Vagina (tissue), 2 donors: ENCODE results near the gene TMEM178B. TPM values are rescaled to one million over a fixed set of nuclear protein-coding genes. Genes with fewer than 3 reads are reported as not detected.
A peak's percentile ranks its signal among the peaks of the same experiment; 100 is the strongest.

Source experiments
- DNase-seq, 2 donors: peaks; one replicate each; pipeline ENCODE4 v3.0.0-alpha.2; 2017; ENCODE audit errors: extremely low spot score in 2 of 2
- H3K27ac ChIP-seq: fragments of 200-600 bp; sonication (generic); one replicate; pipeline ENCODE4 v1.5.1; 2019
- H3K27me3 ChIP-seq: fragments of 200-600 bp; sonication (generic); one replicate; pipeline ENCODE4 v1.5.1; 2019
- H3K36me3 ChIP-seq, 2 donors: fragments of 200-600 bp; sonication (generic); one replicate each; pipeline ENCODE4 v1.5.1; 2017 to 2019
- H3K4me1 ChIP-seq: fragments of 200-600 bp; sonication (generic); one replicate; pipeline ENCODE4 v1.5.1; 2019
- H3K4me3 ChIP-seq, 2 donors: fragments of 200-600 bp; sonication (generic); 1 replicate in 1 of 2; 2 replicates in 1 of 2; pipeline ENCODE4 v1.5.1; 2016 to 2019
- H3K9me3 ChIP-seq: fragments of 200-600 bp; sonication (generic); one replicate; pipeline ENCODE4 v1.5.1; 2019
- POLR2A ChIP-seq, 2 donors: fragments of 450-650 bp; IDR thresholded peaks; one replicate each; pipeline ENCODE4 v1.6.1; 2017; ENCODE audit warnings: antibody characterized with exemption in 2 of 2, mild to moderate bottlenecking in 2 of 2, moderate library complexity in 2 of 2
- POLR2AphosphoS5 ChIP-seq, 2 donors: sonication (generic); formaldehyde crosslinking; IDR thresholded peaks; one replicate each; pipeline ENCODE4 v1.9.0; 2017; ENCODE audit warnings: antibody characterized with exemption in 2 of 2, mild to moderate bottlenecking in 2 of 2, low read depth in 1 of 2; ENCODE audit not compliant: insufficient read depth in 1 of 2
- intact Hi-C: fragments of 100-400 bp; cut with DNase I; formaldehyde crosslinking; loops from one replicate; pipeline ENCODE4 v1.15.1; 2023
- total RNA-seq: library from RNA; depleted of rRNA; stranded (reverse); fragments of >200 nt; gene quantifications from one replicate; pipeline ENCODE4 v1.2.3, GENCODE V29; 2016
- TF ChIP-seq, protein P1 (sequence below), 3 experiments: fragments of 450-650 bp in 2 of 3; fragments of 200-600 bp in 1 of 3; sonication (generic) in 1 of 3; IDR thresholded peaks; one replicate each; pipeline ENCODE4 v1.5.1; 2017 to 2019; ENCODE audit warnings: antibody characterized with exemption in 3 of 3, mild to moderate bottlenecking in 2 of 3, moderate library complexity in 2 of 3

Gene TMEM178B
- total RNA-seq, 1 donor from 2014 or later = 1.2 TPM

GRCh38 chr7:141181812-141182211 is 107.9 kb downstream of the TMEM178B start:
- intact Hi-C loops = no loop called here
- H3K27ac ChIP-seq = no peak overlapping the region
- H3K9me3 ChIP-seq = no peaks in the 10 kb centered on the region
- TF ChIP-seq, protein P1, sequence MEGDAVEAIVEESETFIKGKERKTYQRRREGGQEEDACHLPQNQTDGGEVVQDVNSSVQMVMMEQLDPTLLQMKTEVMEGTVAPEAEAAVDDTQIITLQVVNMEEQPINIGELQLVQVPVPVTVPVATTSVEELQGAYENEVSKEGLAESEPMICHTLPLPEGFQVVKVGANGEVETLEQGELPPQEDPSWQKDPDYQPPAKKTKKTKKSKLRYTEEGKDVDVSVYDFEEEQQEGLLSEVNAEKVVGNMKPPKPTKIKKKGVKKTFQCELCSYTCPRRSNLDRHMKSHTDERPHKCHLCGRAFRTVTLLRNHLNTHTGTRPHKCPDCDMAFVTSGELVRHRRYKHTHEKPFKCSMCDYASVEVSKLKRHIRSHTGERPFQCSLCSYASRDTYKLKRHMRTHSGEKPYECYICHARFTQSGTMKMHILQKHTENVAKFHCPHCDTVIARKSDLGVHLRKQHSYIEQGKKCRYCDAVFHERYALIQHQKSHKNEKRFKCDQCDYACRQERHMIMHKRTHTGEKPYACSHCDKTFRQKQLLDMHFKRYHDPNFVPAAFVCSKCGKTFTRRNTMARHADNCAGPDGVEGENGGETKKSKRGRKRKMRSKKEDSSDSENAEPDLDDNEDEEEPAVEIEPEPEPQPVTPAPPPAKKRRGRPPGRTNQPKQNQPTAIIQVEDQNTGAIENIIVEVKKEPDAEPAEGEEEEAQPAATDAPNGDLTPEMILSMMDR (IDR thresholded peaks at IDR 0.05) = no peak
- TF ChIP-seq POLR2A (IDR thresholded peaks at IDR 0.05) = no peak
- TF ChIP-seq POLR2AphosphoS5 (IDR thresholded peaks at IDR 0.05; ENCODE audit: insufficient read depth in 1 of 2, low read depth in 1 of 2) = no peak
- H3K4me1 ChIP-seq = no peaks in the 10 kb centered on the region
- no peaks in the 10 kb centered on the region for H3K27me3 ChIP-seq
- no peaks in the 10 kb centered on the region for H3K36me3 ChIP-seq
- H3K4me3 ChIP-seq = no peak overlapping the region
- peak; percentile 14 to 60 for DNase-seq

- TF ChIP-seq POLR2AphosphoS5 (IDR thresholded peaks at IDR 0.05; ENCODE audit: insufficient read depth in 1 of 2, low read depth in 1 of 2) (no peak), POLR2A (IDR thresholded peaks at IDR 0.05) (no peak)
- TF ChIP-seq, protein P1 (IDR thresholded peaks at IDR 0.05) = no peak
- DNase-seq = peak in 1 of 2 donors; percentile 56
- Histone ChIP-seq H3K4me3 (no peak overlapping the region), H3K27me3 (no peaks in the 10 kb centered on the region), H3K4me1 (no peaks in the 10 kb centered on the region), H3K36me3 (no peaks in the 10 kb centered on the region), H3K9me3 (no peaks in the 10 kb centered on the region), H3K27ac (no peak overlapping the region)
- intact Hi-C loops = no loop called here
Measured at GRCh38 chr7:141184532-141185190, 110.8 kb downstream of the TMEM178B start.

DNA sequence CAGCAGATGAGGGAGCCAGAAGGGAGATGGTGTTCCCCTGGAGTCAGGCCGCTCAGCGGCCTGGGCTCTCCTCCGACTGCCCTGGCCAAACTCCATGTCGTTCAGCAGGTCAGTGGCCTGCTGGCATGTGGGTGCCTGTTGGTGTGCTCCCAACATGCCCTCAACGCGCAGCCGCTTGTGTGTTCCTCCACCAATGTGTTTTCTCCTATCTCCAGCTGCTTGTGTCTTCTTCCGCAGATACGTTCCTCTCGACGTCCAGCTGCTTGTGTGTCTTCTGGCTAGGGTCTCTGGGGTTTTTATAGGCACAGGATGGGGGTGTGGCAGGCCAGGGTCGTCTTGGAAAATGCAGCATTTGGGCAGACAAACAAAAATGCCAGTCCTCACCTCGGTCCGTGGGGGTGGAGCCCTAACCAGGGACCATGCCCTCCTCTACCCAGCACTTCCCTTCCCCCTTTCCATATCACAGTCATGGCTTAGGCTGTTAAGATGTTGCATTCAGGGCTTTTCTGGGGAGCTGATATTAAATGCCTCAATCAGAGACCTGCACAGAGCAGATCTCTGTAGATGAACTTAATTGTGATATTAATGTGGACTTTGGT is 111.6 kb downstream of the TMEM178B start:
- TF ChIP-seq, protein P1 (IDR thresholded peaks at IDR 0.05) = no peak
- TF ChIP-seq POLR2AphosphoS5 (IDR thresholded peaks at IDR 0.05; ENCODE audit: insufficient read depth in 1 of 2, low read depth in 1 of 2) (no peak), POLR2A (IDR thresholded peaks at IDR 0.05) (no peak)
- no peaks in the 10 kb centered on the region for H3K36me3 ChIP-seq
- H3K9me3 ChIP-seq = no peaks in the 10 kb centered on the region
- no peaks in the 10 kb centered on the region for H3K27me3 ChIP-seq
- H3K27ac ChIP-seq = no peak overlapping the region
- DNase-seq = peak in 1 of 2 donors; percentile 76
- H3K4me3 ChIP-seq = no peak overlapping the region
- no peaks in the 10 kb centered on the region for H3K4me1 ChIP-seq
- intact Hi-C loops = no loop called here

GRCh38 chr7:141189231-141189630 is 115.4 kb downstream of the TMEM178B start:
- Histone ChIP-seq H3K9me3 (no peaks in the 10 kb centered on the region), H3K4me3 (no peak overlapping the region), H3K27ac (no peak overlapping the region), H3K27me3 (no peaks in the 10 kb centered on the region), H3K36me3 (no peaks in the 10 kb centered on the region), H3K4me1 (no peaks in the 10 kb centered on the region)
- intact Hi-C loops = no loop called here
- no peak for TF ChIP-seq POLR2AphosphoS5 (IDR thresholded peaks at IDR 0.05; ENCODE audit: insufficient read depth in 1 of 2, low read depth in 1 of 2)
- TF ChIP-seq, protein P1 (IDR thresholded peaks at IDR 0.05) = no peak
- no peak for TF ChIP-seq POLR2A (IDR thresholded peaks at IDR 0.05)
- DNase-seq = peak in 1 of 2 donors; percentile 77

- Histone ChIP-seq H3K4me3 (no peak overlapping the region), H3K27me3 (no peaks in the 10 kb centered on the region), H3K27ac (no peak overlapping the region), H3K4me1 (no peaks in the 10 kb centered on the region), H3K36me3 (no peaks in the 10 kb centered on the region), H3K9me3 (no peaks in the 10 kb centered on the region)
- TF ChIP-seq, protein P1 (IDR thresholded peaks at IDR 0.05) = no peak
- DNase-seq = peak in 1 of 2 donors; percentile 60
- intact Hi-C loops = no loop called here
Measured at GRCh38 chr7:141190495-141190894, 116.6 kb downstream of the TMEM178B start.
